ENCODE data around the gene RIPOR3.

GRCh38 chr20:50621068-50621665, 70.2 kb downstream of the RIPOR3 start:
- TF ChIP-seq KAT8 (IDR thresholded peaks at IDR 0.05; ENCODE audit: low read depth) (no peak), SP1 (CRISPR knock-in tag; IDR thresholded peaks at IDR 0.05) (no peak), ARID3B (CRISPR knock-in tag; IDR thresholded peaks at IDR 0.05; ENCODE audit: borderline replicate concordance) (no peak), PYGO2 (tag; IDR thresholded peaks at IDR 0.05) (no peak), CTCF (IDR thresholded peaks at IDR 0.05 in 2 of 3, conservative IDR thresholded peaks at IDR 0.05 in 1 of 3; ENCODE audit: insufficient read depth in 2 of 3, low read depth in 1 of 3, low read length in 3 of 3) (no peak), MYC (IDR thresholded peaks at IDR 0.05; ENCODE audit: low read depth, low read length) (no peak), MYC (CRISPR knock-in tag; IDR thresholded peaks at IDR 0.05; ENCODE audit: borderline replicate concordance, low read depth) (no peak), POLR2AphosphoS5 (IDR thresholded peaks at IDR 0.05; ENCODE audit: control insufficient read depth, insufficient read depth, low read depth, low read length) (no peak), ZBTB8A (IDR thresholded peaks at IDR 0.05; ENCODE audit: partially characterized antibody) (no peak), ZFP36 (IDR thresholded peaks at IDR 0.05; ENCODE audit: low read depth, low read length, partially characterized antibody) (no peak), SREBF1 (IDR thresholded peaks at IDR 0.05; ENCODE audit: borderline replicate concordance, low read depth, low read length) (no peak), ELF1 (tag; IDR thresholded peaks at IDR 0.05) (no peak)

All from K562 (cell line).